ENCODE data around the gene HOXB1. TPM values are rescaled to one million over a fixed set of nuclear protein-coding genes. Genes with fewer than 3 reads are reported as not detected.

Gene HOXB1
- total RNA-seq, 4 donors from 2014 or later, result not detected

GRCh38 chr17:48492401-48493298 lies 38.2 kb downstream of the HOXB1 start:
- no peak for TF ChIP-seq POLR2A (IDR thresholded peaks at IDR 0.05)
- peak; percentile 54 to 89 (median 84) for TF ChIP-seq CTCF (IDR thresholded peaks at IDR 0.05)
- no peaks in the 10 kb centered on the region for H3K9me3 ChIP-seq
- DNase-seq, result peak; percentile 47 to 85 (median 84)
- peak overlapping the region; percentile 2 to 44 (median 41) for H3K4me3 ChIP-seq
- H3K27me3 ChIP-seq, result no peaks in the 10 kb centered on the region
- H3K27ac ChIP-seq, result peak overlapping the region in 2 of 4 donors; percentile 24 to 32
- H3K36me3 ChIP-seq, result no peaks in the 10 kb centered on the region
- H3K4me1 ChIP-seq, result peaks cover 0 to 18% (median 3%) of the 10 kb centered on the region in 4 donors

GRCh38 chr17:48491527-48492273 lies 39.1 kb downstream of the HOXB1 start:
- TF ChIP-seq POLR2A (IDR thresholded peaks at IDR 0.05), result no peak
- no peak for TF ChIP-seq CTCF (IDR thresholded peaks at IDR 0.05)
- peaks cover 0 to 18% (median 3%) of the 10 kb centered on the region in 4 donors for H3K4me1 ChIP-seq
- H3K36me3 ChIP-seq, result no peaks in the 10 kb centered on the region
- no peaks in the 10 kb centered on the region for H3K27me3 ChIP-seq
- DNase-seq, result no peak
- no peaks in the 10 kb centered on the region for H3K9me3 ChIP-seq
- no peak overlapping the region for H3K4me3 ChIP-seq
- H3K27ac ChIP-seq, result no peak overlapping the region

GRCh38 chr17:48490451-48490892 lies 40.3 kb downstream of the HOXB1 start:
- Histone ChIP-seq H3K4me1 (peaks cover 0 to 18% (median 3%) of the 10 kb centered on the region in 4 donors), H3K4me3 (no peak overlapping the region), H3K27ac (no peak overlapping the region), H3K27me3 (no peaks in the 10 kb centered on the region), H3K36me3 (no peaks in the 10 kb centered on the region), H3K9me3 (no peaks in the 10 kb centered on the region)
- TF ChIP-seq CTCF (IDR thresholded peaks at IDR 0.05), result no peak
- TF ChIP-seq POLR2A (IDR thresholded peaks at IDR 0.05), result no peak
- DNase-seq, result no peak

GRCh38 chr17:48489781-48490180 lies 41.0 kb downstream of the HOXB1 start:
- Histone ChIP-seq H3K4me3 (no peak overlapping the region), H3K4me1 (peaks cover 0 to 18% (median 3%) of the 10 kb centered on the region in 4 donors), H3K27me3 (no peaks in the 10 kb centered on the region), H3K9me3 (no peaks in the 10 kb centered on the region), H3K27ac (no peak overlapping the region), H3K36me3 (no peaks in the 10 kb centered on the region)
- no peak for DNase-seq
- TF ChIP-seq POLR2A (IDR thresholded peaks at IDR 0.05) (no peak), CTCF (IDR thresholded peaks at IDR 0.05) (no peak)

GRCh38 chr17:48488548-48489106 lies 42.2 kb downstream of the HOXB1 start:
- no peak for DNase-seq
- Histone ChIP-seq H3K9me3 (no peaks in the 10 kb centered on the region), H3K4me3 (no peak overlapping the region), H3K4me1 (peaks cover 0 to 18% (median 5%) of the 10 kb centered on the region in 4 donors), H3K36me3 (no peaks in the 10 kb centered on the region), H3K27me3 (no peaks in the 10 kb centered on the region), H3K27ac (no peak overlapping the region)
- TF ChIP-seq POLR2A (IDR thresholded peaks at IDR 0.05) (no peak), CTCF (IDR thresholded peaks at IDR 0.05) (no peak)
